HepG2 (cell line): ENCODE data around the gene ZNF618. TPM values are rescaled to one million over a fixed set of nuclear protein-coding genes. Genes with fewer than 3 reads are reported as not detected.

Experiments
- CBX2 ChIP-seq, 2 experiments: fragments of 200-600 bp in 1 of 2; sonication (generic); formaldehyde crosslinking in 1 of 2; IDR thresholded peaks; 2 replicates each; pipeline versions ENCODE4 v1.7.0 to v1.8.1; 2018 to 2022; ENCODE audit warnings: low read depth in 2 of 2, low read length in 1 of 2, mild to moderate bottlenecking in 1 of 2, missing genetic modification reagents in 1 of 2
- EP300 ChIP-seq, 3 experiments: sonication (generic) in 1 of 3; formaldehyde crosslinking in 1 of 3; IDR thresholded peaks; 2 replicates each; pipeline versions ENCODE4 v1.5.1 to v1.6.1; 2011 to 2020; ENCODE audit warnings: low read depth in 2 of 3, low read length in 2 of 3, borderline replicate concordance in 1 of 3, improper control_type of control experiment in 1 of 3, mild to moderate bottlenecking in 1 of 3, missing genetic modification reagents in 1 of 3, moderate library complexity in 1 of 3
- GABPB1 ChIP-seq: IDR thresholded peaks from 2 replicates; pipeline ENCODE4 v1.6.1; 2016; ENCODE audit warnings: mild to moderate bottlenecking, missing genetic modification reagents, moderate library complexity, missing compliant biosample characterization
- JUND ChIP-seq: sonication (generic); formaldehyde crosslinking; IDR thresholded peaks from 2 replicates; pipeline ENCODE4 v1.8.0; 2022; ENCODE audit warnings: mild to moderate bottlenecking, missing genetic modification reagents
- KMT2B ChIP-seq: IDR thresholded peaks from 2 replicates; pipeline ENCODE4 v1.6.1; 2016; ENCODE audit warnings: missing genetic modification reagents, missing compliant biosample characterization
- MBD4 ChIP-seq: IDR thresholded peaks from 2 replicates; pipeline ENCODE4 v1.6.1; 2012; ENCODE audit warnings: low read length, inconsistent platforms, borderline replicate concordance
- MED1 ChIP-seq: sonication (generic); formaldehyde crosslinking; IDR thresholded peaks from 2 replicates; pipeline ENCODE4 v1.4.0; 2020; ENCODE audit warnings: missing genetic modification reagents
- MXD3 ChIP-seq: IDR thresholded peaks from 2 replicates; pipeline ENCODE4 v1.6.1; 2016; ENCODE audit warnings: mild to moderate bottlenecking, missing biosample characterization, missing genetic modification reagents
- NR2C2 ChIP-seq: sonication (generic); formaldehyde crosslinking; IDR thresholded peaks from 2 replicates; pipeline ENCODE4 v1.4.0; 2020; ENCODE audit warnings: missing genetic modification reagents, mild to moderate bottlenecking, moderate library complexity, borderline replicate concordance
- RBAK ChIP-seq: sonication (generic); formaldehyde crosslinking; IDR thresholded peaks from 2 replicates; pipeline ENCODE4 v1.5.1; 2020; ENCODE audit warnings: mild to moderate bottlenecking, missing genetic modification reagents
- TIGD3 ChIP-seq: sonication (generic); formaldehyde crosslinking; IDR thresholded peaks from 2 replicates; pipeline ENCODE4 v1.5.1; 2020; ENCODE audit warnings: mild to moderate bottlenecking, missing genetic modification reagents, borderline replicate concordance
- TOPORS ChIP-seq: sonication (generic); formaldehyde crosslinking; IDR thresholded peaks from 2 replicates; pipeline ENCODE4 v1.8.0; 2023; ENCODE audit warnings: mild to moderate bottlenecking, missing genetic modification reagents
- ZBTB1 ChIP-seq: sonication (generic); formaldehyde crosslinking; IDR thresholded peaks from 2 replicates; pipeline ENCODE4 v1.4.0; 2020; ENCODE audit warnings: missing genetic modification reagents, borderline replicate concordance
- ZHX1 ChIP-seq: sonication (generic); formaldehyde crosslinking; IDR thresholded peaks from 2 replicates; pipeline ENCODE4 v1.8.1; 2022; ENCODE audit warnings: low read depth, mild to moderate bottlenecking, missing genetic modification reagents
- ZNF253 ChIP-seq: sonication (generic); formaldehyde crosslinking; IDR thresholded peaks from 2 replicates; pipeline ENCODE4 v1.8.0; 2022; ENCODE audit warnings: mild to moderate bottlenecking, missing genetic modification reagents, borderline replicate concordance
- ZNF274 ChIP-seq: sonication (generic); formaldehyde crosslinking; IDR thresholded peaks from 2 replicates; pipeline ENCODE4 v1.5.1; 2020; ENCODE audit warnings: mild to moderate bottlenecking, missing genetic modification reagents
- ZNF337 ChIP-seq: sonication (generic); formaldehyde crosslinking; IDR thresholded peaks from 2 replicates; pipeline ENCODE4 v1.5.1; 2020; ENCODE audit warnings: missing genetic modification reagents, low read depth, mild to moderate bottlenecking, borderline replicate concordance
- ZNF550 ChIP-seq: sonication (generic); formaldehyde crosslinking; IDR thresholded peaks from 2 replicates; pipeline ENCODE4 v1.4.0; 2020; ENCODE audit warnings: mild to moderate bottlenecking, missing genetic modification reagents, borderline replicate concordance
- ZNF574 ChIP-seq: sonication (generic); formaldehyde crosslinking; IDR thresholded peaks from 2 replicates; pipeline ENCODE4 v1.4.0; 2020; ENCODE audit warnings: missing genetic modification reagents
- ZNF652 ChIP-seq: IDR thresholded peaks from 2 replicates; pipeline ENCODE4 v1.6.1; 2016; ENCODE audit warnings: low read depth, borderline replicate concordance
- ZSCAN20 ChIP-seq: sonication (generic); formaldehyde crosslinking; IDR thresholded peaks from 2 replicates; pipeline ENCODE4 v1.4.0; 2020; ENCODE audit warnings: missing genetic modification reagents, mild to moderate bottlenecking, borderline replicate concordance
- polyA plus RNA-seq, 8 experiments: library from polyadenylated mRNA; depleted of rRNA in 3 of 8; stranded (reverse) in 7 of 8; unstranded in 1 of 8; fragments of >200 nt; fragmentation: Illumina TruSeq in 4 of 8; extraction: Trizol in 4 of 8; gene quantifications; 2 replicates each; pipeline versions ENCODE4 v1.2.1 to v1.2.3, GENCODE V29; 2011 to 2016; ENCODE audit warnings: low read depth in 4 of 8, missing spikeins in 1 of 8, mixed read lengths in 1 of 8; ENCODE audit not compliant: insufficient read depth in 1 of 8
- total RNA-seq, 5 experiments: library from RNA; depleted of rRNA; stranded (reverse); fragments of >200 nt; fragmentation: Illumina TruSeq; extraction: Trizol; gene quantifications; 2 replicates each; pipeline ENCODE4 v1.2.3, GENCODE V29; 2016; ENCODE audit warnings: low read depth in 1 of 5

ZNF618 gene
- total and polyA plus RNA-seq, 2 of the 13 experiments (the other 11 are each of a cell fraction or from before 2014, with no cell fraction given) = 0.07 TPM

- peak; percentile 76 for TF ChIP-seq ZHX1
- no peak for TF ChIP-seq CBX2 (IDR thresholded peaks at IDR 0.05; ENCODE audit: low read depth, low read length)
- TF ChIP-seq CBX2 (CRISPR knock-in tag; IDR thresholded peaks at IDR 0.05; ENCODE audit: low read depth) = peak; percentile 93
- peak; percentile 99 for TF ChIP-seq MED1 (CRISPR knock-in tag)
- TF ChIP-seq ZNF253 (CRISPR knock-in tag) = no peak
- no peak for TF ChIP-seq ZBTB1
- TF ChIP-seq MXD3 (CRISPR knock-in tag) = 0 out of 2 replicates have a peak, but pooled peaks have one; percentile 64
- TF ChIP-seq EP300 (IDR thresholded peaks at IDR 0.05; ENCODE audit: low read depth in 2 of 2, low read length in 2 of 2) = peak; percentile 83 to 94
- TF ChIP-seq EP300 (CRISPR knock-in tag; IDR thresholded peaks at IDR 0.05; ENCODE audit: borderline replicate concordance) = peak; percentile 86
- peak; percentile 66; the same call in 1 of the 2 replicates for TF ChIP-seq ZNF652 (CRISPR knock-in tag)
- peak; percentile 8; the same call in 1 of the 2 replicates for TF ChIP-seq JUND (CRISPR knock-in tag)
- peak; percentile 74; the same call in 1 of the 2 replicates for TF ChIP-seq ZNF337 (CRISPR knock-in tag)
- peak; percentile 94 for TF ChIP-seq NR2C2 (CRISPR knock-in tag)
- peak; percentile 91 for TF ChIP-seq ZNF574
- TF ChIP-seq ZNF274 (CRISPR knock-in tag) = peak; percentile 84
- TF ChIP-seq MBD4 = no peak
- peak; percentile 50; the same call in 1 of the 2 replicates for TF ChIP-seq KMT2B (CRISPR knock-in tag)
- TF ChIP-seq TOPORS (CRISPR knock-in tag) = peak; percentile 92; the same call in 1 of the 2 replicates
- peak; percentile 98 for TF ChIP-seq ZNF550 (CRISPR knock-in tag)
- TF ChIP-seq ZSCAN20 (CRISPR knock-in tag) = no peak
- no peak for TF ChIP-seq RBAK
- peak; percentile 73 for TF ChIP-seq GABPB1 (CRISPR knock-in tag)
- TF ChIP-seq TIGD3 (CRISPR knock-in tag) = 0 out of 2 replicates have a peak, but pooled peaks have one; percentile 9
Measured at GRCh38 chr9:114078021-114078780, 202.1 kb downstream of the ZNF618 start, which contains the start of gene AMBP (continued).
